HPDE6-E6E7 (cell line): ENCODE measurements around the gene THBS1.
A peak's percentile ranks its signal among the peaks of the same experiment; 100 is the strongest.

Experiments used
- DNase-seq: peaks from one replicate; pipeline ENCODE4 v3.0.0; 2011; ENCODE audit warnings: missing footprints; ENCODE audit errors: extremely low spot score

The THBS1 gene

GRCh38 chr15:39573844-39574243 is 7.0 kb upstream of the THBS1 start:
- DNase-seq, result no peak

GRCh38 chr15:39574427-39574826 is 6.5 kb upstream of the THBS1 start:
- DNase-seq, result no peak

- no peak for DNase-seq
These were observed 5.7 kb upstream of the THBS1 start for GRCh38 chr15:39575180-39575579.

- DNase-seq, result no peak
These were observed 1.9 kb upstream of the THBS1 start for GRCh38 chr15:39578851-39579486.

- DNase-seq, result peak; percentile 54
These were observed 1.3 kb upstream of the THBS1 start for GRCh38 chr15:39579487-39580116.

- DNase-seq, result peak; percentile 78
These were observed 778 bp upstream of the THBS1 start for GRCh38 chr15:39580117-39580484.

GRCh38 chr15:39581242-39581792 is 438 bp downstream of the THBS1 start:
- DNase-seq, result no peak

GRCh38 chr15:39581793-39582285 is 960 bp downstream of the THBS1 start:
- DNase-seq, result peak; percentile 52

- no peak for DNase-seq
These were observed 1.6 kb downstream of the THBS1 start for GRCh38 chr15:39582286-39582976.

GRCh38 chr15:39582977-39583595 is 2.2 kb downstream of the THBS1 start:
- DNase-seq, result no peak

- DNase-seq, result no peak
These were observed 2.9 kb downstream of the THBS1 start for GRCh38 chr15:39583596-39584265.

- no peak for DNase-seq
These were observed 3.4 kb downstream of the THBS1 start for GRCh38 chr15:39584266-39584659.

- no peak for DNase-seq
These were observed 3.9 kb downstream of the THBS1 start for GRCh38 chr15:39584662-39585388.

- no peak for DNase-seq
These were observed 4.5 kb downstream of the THBS1 start for GRCh38 chr15:39585389-39585841.

GRCh38 chr15:39585871-39586301 is 5.0 kb downstream of the THBS1 start:
- DNase-seq, result no peak

- DNase-seq, result no peak
These were observed 5.7 kb downstream of the THBS1 start for GRCh38 chr15:39586387-39587095.

- DNase-seq, result no peak
These were observed 6.3 kb downstream of the THBS1 start for GRCh38 chr15:39587096-39587721.

GRCh38 chr15:39587731-39588530 is 7.1 kb downstream of the THBS1 start:
- no peak for DNase-seq
